ENCODE measurements around the gene YBX2. TPM values are rescaled to one million over a fixed set of nuclear protein-coding genes. Genes with fewer than 3 reads are reported as not detected.

Gene YBX2
- total RNA-seq, 1 experiment from 2014 or later, result 54.9 TPM

DNA sequence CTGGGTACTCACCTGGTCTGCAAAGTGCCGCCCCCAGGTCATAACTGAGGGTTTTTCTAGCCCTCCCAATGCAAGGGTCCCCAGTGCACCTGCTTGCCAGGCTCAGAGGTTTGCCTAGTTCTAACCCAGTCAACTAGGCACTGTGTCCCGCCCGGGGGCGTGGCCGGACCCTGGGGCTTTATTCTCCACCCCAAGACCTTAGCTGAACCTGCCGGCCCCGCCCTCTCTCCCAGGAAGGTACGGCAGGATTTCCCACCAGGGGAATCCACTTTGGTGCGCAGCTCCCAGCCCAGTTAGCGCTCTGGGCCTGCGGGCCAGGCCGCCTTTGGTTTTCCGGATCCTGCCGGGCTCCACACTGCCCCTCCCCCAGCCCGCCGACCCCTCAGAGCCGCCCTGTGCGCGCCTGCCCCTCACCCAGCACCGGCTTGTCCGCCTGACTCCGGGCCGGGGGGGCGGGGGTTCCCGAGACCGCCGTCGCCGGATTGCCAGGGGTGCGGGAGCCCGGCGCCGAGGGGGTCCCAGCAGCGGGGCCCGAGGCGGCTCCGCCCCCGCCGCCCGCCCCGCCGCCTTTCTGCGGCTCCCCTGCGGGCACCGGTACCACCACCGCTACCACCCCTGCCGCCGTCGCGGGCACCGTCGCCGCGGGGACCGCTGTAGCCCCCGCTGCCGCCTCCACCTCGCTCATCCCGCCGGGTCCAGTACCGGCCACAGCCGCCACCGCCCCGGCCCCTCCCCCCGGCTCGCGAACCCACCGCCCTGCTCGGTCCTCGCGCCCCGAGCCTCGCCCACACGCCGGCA lies 424 bp downstream of the YBX2 start:
- no peak for TF ChIP-seq SIN3A (IDR thresholded peaks at IDR 0.05; ENCODE audit: borderline replicate concordance, insufficient read depth, low read depth, low read length)
- TF ChIP-seq, protein P1, sequence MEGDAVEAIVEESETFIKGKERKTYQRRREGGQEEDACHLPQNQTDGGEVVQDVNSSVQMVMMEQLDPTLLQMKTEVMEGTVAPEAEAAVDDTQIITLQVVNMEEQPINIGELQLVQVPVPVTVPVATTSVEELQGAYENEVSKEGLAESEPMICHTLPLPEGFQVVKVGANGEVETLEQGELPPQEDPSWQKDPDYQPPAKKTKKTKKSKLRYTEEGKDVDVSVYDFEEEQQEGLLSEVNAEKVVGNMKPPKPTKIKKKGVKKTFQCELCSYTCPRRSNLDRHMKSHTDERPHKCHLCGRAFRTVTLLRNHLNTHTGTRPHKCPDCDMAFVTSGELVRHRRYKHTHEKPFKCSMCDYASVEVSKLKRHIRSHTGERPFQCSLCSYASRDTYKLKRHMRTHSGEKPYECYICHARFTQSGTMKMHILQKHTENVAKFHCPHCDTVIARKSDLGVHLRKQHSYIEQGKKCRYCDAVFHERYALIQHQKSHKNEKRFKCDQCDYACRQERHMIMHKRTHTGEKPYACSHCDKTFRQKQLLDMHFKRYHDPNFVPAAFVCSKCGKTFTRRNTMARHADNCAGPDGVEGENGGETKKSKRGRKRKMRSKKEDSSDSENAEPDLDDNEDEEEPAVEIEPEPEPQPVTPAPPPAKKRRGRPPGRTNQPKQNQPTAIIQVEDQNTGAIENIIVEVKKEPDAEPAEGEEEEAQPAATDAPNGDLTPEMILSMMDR (IDR thresholded peaks at IDR 0.05), result no peak
- TF ChIP-seq POLR2AphosphoS5 (IDR thresholded peaks at IDR 0.05; ENCODE audit: low read depth, low read length), result no peak
- TF ChIP-seq, protein P2, sequence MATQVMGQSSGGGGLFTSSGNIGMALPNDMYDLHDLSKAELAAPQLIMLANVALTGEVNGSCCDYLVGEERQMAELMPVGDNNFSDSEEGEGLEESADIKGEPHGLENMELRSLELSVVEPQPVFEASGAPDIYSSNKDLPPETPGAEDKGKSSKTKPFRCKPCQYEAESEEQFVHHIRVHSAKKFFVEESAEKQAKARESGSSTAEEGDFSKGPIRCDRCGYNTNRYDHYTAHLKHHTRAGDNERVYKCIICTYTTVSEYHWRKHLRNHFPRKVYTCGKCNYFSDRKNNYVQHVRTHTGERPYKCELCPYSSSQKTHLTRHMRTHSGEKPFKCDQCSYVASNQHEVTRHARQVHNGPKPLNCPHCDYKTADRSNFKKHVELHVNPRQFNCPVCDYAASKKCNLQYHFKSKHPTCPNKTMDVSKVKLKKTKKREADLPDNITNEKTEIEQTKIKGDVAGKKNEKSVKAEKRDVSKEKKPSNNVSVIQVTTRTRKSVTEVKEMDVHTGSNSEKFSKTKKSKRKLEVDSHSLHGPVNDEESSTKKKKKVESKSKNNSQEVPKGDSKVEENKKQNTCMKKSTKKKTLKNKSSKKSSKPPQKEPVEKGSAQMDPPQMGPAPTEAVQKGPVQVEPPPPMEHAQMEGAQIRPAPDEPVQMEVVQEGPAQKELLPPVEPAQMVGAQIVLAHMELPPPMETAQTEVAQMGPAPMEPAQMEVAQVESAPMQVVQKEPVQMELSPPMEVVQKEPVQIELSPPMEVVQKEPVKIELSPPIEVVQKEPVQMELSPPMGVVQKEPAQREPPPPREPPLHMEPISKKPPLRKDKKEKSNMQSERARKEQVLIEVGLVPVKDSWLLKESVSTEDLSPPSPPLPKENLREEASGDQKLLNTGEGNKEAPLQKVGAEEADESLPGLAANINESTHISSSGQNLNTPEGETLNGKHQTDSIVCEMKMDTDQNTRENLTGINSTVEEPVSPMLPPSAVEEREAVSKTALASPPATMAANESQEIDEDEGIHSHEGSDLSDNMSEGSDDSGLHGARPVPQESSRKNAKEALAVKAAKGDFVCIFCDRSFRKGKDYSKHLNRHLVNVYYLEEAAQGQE (IDR thresholded peaks at IDR 0.05; ENCODE audit: insufficient read depth in 1 of 2, low read depth in 2 of 2, low read length in 1 of 2), result no peak
- TF ChIP-seq TCF7L2 (IDR thresholded peaks at IDR 0.05; ENCODE audit: low read depth, low read length), result no peak
- in situ Hi-C loops (cut with HindIII; ENCODE audit: low pct_unique_long_range_greater_than_20kb, low sequenced_read_pairs) (no loop called here), intact Hi-C loops (cut with micrococcal nuclease; ENCODE audit: unreplicated experiment) (no loop called here)
- DNase-seq (ENCODE audit: low read depth, low spot score) (no peak), ATAC-seq (peak; percentile 4; the same call in 1 of the 2 replicates)
- ChIA-PET POLR2A (interaction anchor here (0.5 kb wide), 1 partner anchor 14 kb away, joined by 3 read pairs; no protein-coding TSS in a partner anchor), CTCF (no interaction called here)
- H3K4me1 ChIP-seq (ENCODE audit: control insufficient read depth, insufficient read depth, low read length), result peaks cover 17% of the 10 kb centered on the region
- H3K27me3 ChIP-seq (ENCODE audit: control insufficient read depth, insufficient read depth, low read length), result no peaks in the 10 kb centered on the region
- H3K36me3 ChIP-seq (ENCODE audit: control insufficient read depth, insufficient read depth, low read length), result no peaks in the 10 kb centered on the region
- H3K27ac ChIP-seq (ENCODE audit: low read length), result peak overlapping the region; percentile 44; the same call in 1 of the 2 replicates
- H3K4me3 ChIP-seq (ENCODE audit: low read depth in 2 of 2, low read length in 2 of 2), result peak overlapping the region; percentile 33 to 38
- BruUV-seq (replicated peaks), result no TSS peak
- no peaks in the 10 kb centered on the region for H3K9me3 ChIP-seq (ENCODE audit: control insufficient read depth, insufficient read depth, low read depth, low read length)

DNA sequence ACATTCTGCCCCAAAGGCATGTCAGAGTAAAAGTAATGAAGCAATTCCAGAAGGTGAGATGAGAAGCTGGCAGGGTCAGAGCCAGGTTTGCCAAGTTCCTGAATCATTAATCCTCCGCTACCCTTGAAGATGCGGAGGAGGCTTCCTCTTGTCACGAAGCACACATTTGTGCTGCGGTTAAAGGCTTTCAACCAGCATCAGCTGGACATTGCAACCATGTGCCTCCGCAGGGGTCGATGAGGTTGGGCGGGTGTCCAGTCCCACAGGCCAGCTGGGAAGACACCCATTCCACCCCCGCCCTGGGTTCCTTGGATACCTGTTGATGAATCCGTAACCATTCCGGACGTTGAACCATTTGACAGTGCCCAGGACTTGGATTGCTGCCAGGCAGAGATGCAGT lies 1.3 kb downstream of the YBX2 start:
- H3K4me3 ChIP-seq (ENCODE audit: low read depth in 2 of 2, low read length in 2 of 2), result no peak overlapping the region
- BruUV-seq (replicated peaks), result no TSS peak
- no peaks in the 10 kb centered on the region for H3K27me3 ChIP-seq (ENCODE audit: control insufficient read depth, insufficient read depth, low read length)
- CTCF ChIA-PET, result no interaction called here
- ATAC-seq (no peak), DNase-seq (ENCODE audit: low read depth, low spot score) (no peak)
- no peak overlapping the region for H3K27ac ChIP-seq (ENCODE audit: low read length)
- H3K4me1 ChIP-seq (ENCODE audit: control insufficient read depth, insufficient read depth, low read length), result peaks cover 17% of the 10 kb centered on the region
- no peaks in the 10 kb centered on the region for H3K9me3 ChIP-seq (ENCODE audit: control insufficient read depth, insufficient read depth, low read depth, low read length)
- H3K36me3 ChIP-seq (ENCODE audit: control insufficient read depth, insufficient read depth, low read length), result no peaks in the 10 kb centered on the region
- in situ Hi-C loops (cut with HindIII; ENCODE audit: low pct_unique_long_range_greater_than_20kb, low sequenced_read_pairs) (no loop called here), intact Hi-C loops (cut with micrococcal nuclease; ENCODE audit: unreplicated experiment) (no loop called here)
- POLR2A ChIA-PET, result no interaction called here
- TF ChIP-seq, protein P1 (IDR thresholded peaks at IDR 0.05), result no peak
- TF ChIP-seq TCF7L2 (IDR thresholded peaks at IDR 0.05; ENCODE audit: low read depth, low read length), result no peak
- TF ChIP-seq, protein P2 (IDR thresholded peaks at IDR 0.05; ENCODE audit: insufficient read depth in 1 of 2, low read depth in 2 of 2, low read length in 1 of 2), result no peak
- TF ChIP-seq SIN3A (IDR thresholded peaks at IDR 0.05; ENCODE audit: borderline replicate concordance, insufficient read depth, low read depth, low read length), result no peak
- TF ChIP-seq POLR2AphosphoS5 (IDR thresholded peaks at IDR 0.05; ENCODE audit: low read depth, low read length), result no peak

All from Panc1 (cell line).